K562 (cell line): ENCODE data around the gene CENPN. TPM values are rescaled to one million over a fixed set of nuclear protein-coding genes. Genes with fewer than 3 reads are reported as not detected.

Experiments used
- ARID4B ChIP-seq: sonication (generic); formaldehyde crosslinking; IDR thresholded peaks from 2 replicates; pipeline ENCODE4 v1.8.0; 2022; ENCODE audit warnings: mild to moderate bottlenecking, missing genetic modification reagents
- CBX1 ChIP-seq: sonication (generic); IDR thresholded peaks from 2 replicates; pipeline ENCODE4 v1.6.1; 2016; ENCODE audit warnings: antibody characterized with exemption, low read depth, mild to moderate bottlenecking
- CTBP1 ChIP-seq: fragments of 450-650 bp; IDR thresholded peaks from 2 replicates; pipeline ENCODE4 v1.6.1; 2016; ENCODE audit warnings: borderline replicate concordance
- ELK1 ChIP-seq: sonication (generic); formaldehyde crosslinking; IDR thresholded peaks from 2 replicates; pipeline ENCODE4 v1.8.1; 2022; ENCODE audit warnings: missing genetic modification reagents
- GTF2F1 ChIP-seq: IDR thresholded peaks from 2 replicates; pipeline ENCODE4 v1.6.1; 2011; ENCODE audit warnings: low read depth, low read length, improper control_type of control experiment
- HDAC6 ChIP-seq: IDR thresholded peaks from 2 replicates; pipeline ENCODE4 v1.6.1; 2012; ENCODE audit warnings: low read depth, mild to moderate bottlenecking, control low read depth, inconsistent platforms, low read length, moderate library complexity
- MAZ ChIP-seq, 2 experiments: fragments of 450-650 bp in 1 of 2; sonication (generic) in 1 of 2; formaldehyde crosslinking; IDR thresholded peaks in 1 of 2; conservative IDR thresholded peaks in 1 of 2; 2 replicates each; pipeline versions ENCODE4 v1.4.0 to v1.5.0; 2020; ENCODE audit warnings: mild to moderate bottlenecking in 1 of 2, missing genetic modification reagents in 1 of 2
- MCM3 ChIP-seq: fragments of 450-650 bp; IDR thresholded peaks from 2 replicates; pipeline ENCODE4 v1.6.1; 2016
- PCBP1 ChIP-seq: fragments of 200-400 bp; formaldehyde crosslinking; IDR thresholded peaks from 2 replicates; pipeline ENCODE4 v1.6.1; 2018; ENCODE audit warnings: mild to moderate bottlenecking, low read depth, low read length; ENCODE audit not compliant: poor library complexity, severe bottlenecking
- SMARCE1 ChIP-seq: fragments of 450-650 bp; IDR thresholded peaks from 2 replicates; pipeline ENCODE4 v1.7.1; 2016; ENCODE audit warnings: mild to moderate bottlenecking
- ZEB2 ChIP-seq: fragments of 450-650 bp; IDR thresholded peaks from 2 replicates; pipeline ENCODE4 v1.6.1; 2016
- ZNF347 ChIP-seq: fragments of 450-650 bp; formaldehyde crosslinking; IDR thresholded peaks from 2 replicates; pipeline ENCODE4 v1.4.0; 2020; ENCODE audit warnings: low read depth, mild to moderate bottlenecking, moderate library complexity
- ZNF57 ChIP-seq: fragments of 450-650 bp; formaldehyde crosslinking; IDR thresholded peaks from 2 replicates; pipeline ENCODE4 v1.4.0; 2020; ENCODE audit warnings: mild to moderate bottlenecking, moderate library complexity
- polyA plus RNA-seq, 8 experiments: library from polyadenylated mRNA; depleted of rRNA in 4 of 8; stranded (reverse) in 5 of 8; unstranded in 3 of 8; fragments of >200 nt; fragmentation: Nextera tagmentation in 2 of 8; fragmentation: Illumina TruSeq in 1 of 8; extraction: Ambion mirVana in 2 of 8; extraction: Trizol in 1 of 8; gene quantifications; 2 replicates each; pipeline versions ENCODE4 v1.2.1 to v1.2.3, GENCODE V29; 2011 to 2014; ENCODE audit warnings: inconsistent platforms in 1 of 8, missing spikeins in 1 of 8
- total RNA-seq, 7 experiments: library from RNA; depleted of rRNA in 6 of 7; stranded (reverse); fragments of >200 nt in 6 of 7; fragmentation: Illumina TruSeq in 2 of 7; extraction: Trizol in 2 of 7; gene quantifications; 2 replicates each; pipeline versions ENCODE4 v1.2.1 to v1.2.3, GENCODE V29; 2011 to 2021; ENCODE audit warnings: low replicate concordance in 1 of 7
- TF ChIP-seq, protein P1 (sequence below): fragments of 450-650 bp; IDR thresholded peaks from 2 replicates; pipeline ENCODE4 v1.7.1; 2018; ENCODE audit warnings: mild to moderate bottlenecking, low read depth; ENCODE audit not compliant: partially characterized antibody
- TF ChIP-seq, protein P2 (sequence below): fragments of 200-800 bp; sonication (Bioruptor generic); IDR thresholded peaks from 2 replicates; pipeline ENCODE4 v1.6.1; 2017; ENCODE audit warnings: missing genetic modification characterization, missing compliant biosample characterization
- TF ChIP-seq, protein P3 (sequence below): sonication (generic); formaldehyde crosslinking; IDR thresholded peaks from 2 replicates; pipeline ENCODE4 v1.8.1; 2023; ENCODE audit warnings: mild to moderate bottlenecking, missing genetic modification reagents

Gene CENPN
- total and polyA plus RNA-seq, 9 of the 15 experiments (the other 6 are each of a cell fraction or from before 2014, with no cell fraction given), result 92.3 to 384 (median 140) TPM

DNA sequence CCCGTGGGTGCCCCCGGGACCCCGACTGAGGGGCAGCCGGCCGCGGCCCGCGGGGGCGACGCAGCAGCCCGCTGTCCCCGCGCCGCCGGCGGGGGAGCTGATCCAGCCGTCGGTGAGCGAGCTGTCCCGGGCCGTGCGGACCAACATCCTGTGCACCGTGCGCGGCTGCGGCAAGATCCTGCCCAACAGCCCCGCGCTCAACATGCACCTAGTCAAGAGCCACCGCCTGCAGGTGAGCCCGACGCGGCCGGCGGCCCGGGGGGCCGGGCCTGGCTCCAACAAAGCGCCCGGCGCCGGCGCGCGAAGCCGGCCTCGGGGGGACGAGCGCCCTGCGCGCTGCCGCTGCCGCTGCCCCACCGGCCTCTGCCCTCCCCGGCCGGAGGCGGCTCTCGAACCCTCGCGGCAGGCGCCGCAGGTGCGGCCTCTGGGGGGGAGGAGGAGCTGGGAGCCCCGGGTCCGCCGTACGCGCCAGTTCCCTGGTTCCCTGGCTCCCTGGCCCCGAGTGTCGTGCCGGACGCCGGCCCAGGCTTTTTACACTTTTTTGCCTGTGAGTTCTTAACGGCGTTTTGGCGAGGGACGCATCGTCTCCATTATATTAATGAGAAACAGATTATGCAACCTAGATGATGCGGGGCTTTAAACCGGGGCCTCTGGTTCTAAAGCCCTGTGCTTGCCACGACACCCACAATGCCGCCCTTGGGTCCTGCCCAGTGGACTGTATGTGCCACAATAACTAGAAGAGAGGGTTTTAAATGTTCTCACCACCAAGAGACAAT is 29.1 kb downstream of the CENPN start (continued):
- TF ChIP-seq, protein P1, sequence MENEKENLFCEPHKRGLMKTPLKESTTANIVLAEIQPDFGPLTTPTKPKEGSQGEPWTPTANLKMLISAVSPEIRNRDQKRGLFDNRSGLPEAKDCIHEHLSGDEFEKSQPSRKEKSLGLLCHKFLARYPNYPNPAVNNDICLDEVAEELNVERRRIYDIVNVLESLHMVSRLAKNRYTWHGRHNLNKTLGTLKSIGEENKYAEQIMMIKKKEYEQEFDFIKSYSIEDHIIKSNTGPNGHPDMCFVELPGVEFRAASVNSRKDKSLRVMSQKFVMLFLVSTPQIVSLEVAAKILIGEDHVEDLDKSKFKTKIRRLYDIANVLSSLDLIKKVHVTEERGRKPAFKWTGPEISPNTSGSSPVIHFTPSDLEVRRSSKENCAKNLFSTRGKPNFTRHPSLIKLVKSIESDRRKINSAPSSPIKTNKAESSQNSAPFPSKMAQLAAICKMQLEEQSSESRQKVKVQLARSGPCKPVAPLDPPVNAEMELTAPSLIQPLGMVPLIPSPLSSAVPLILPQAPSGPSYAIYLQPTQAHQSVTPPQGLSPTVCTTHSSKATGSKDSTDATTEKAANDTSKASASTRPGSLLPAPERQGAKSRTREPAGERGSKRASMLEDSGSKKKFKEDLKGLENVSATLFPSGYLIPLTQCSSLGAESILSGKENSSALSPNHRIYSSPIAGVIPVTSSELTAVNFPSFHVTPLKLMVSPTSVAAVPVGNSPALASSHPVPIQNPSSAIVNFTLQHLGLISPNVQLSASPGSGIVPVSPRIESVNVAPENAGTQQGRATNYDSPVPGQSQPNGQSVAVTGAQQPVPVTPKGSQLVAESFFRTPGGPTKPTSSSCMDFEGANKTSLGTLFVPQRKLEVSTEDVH, result no peak
- no peak for TF ChIP-seq ELK1 (CRISPR knock-in tag)
- peak; percentile 28 for TF ChIP-seq PCBP1
- TF ChIP-seq ARID4B, result peak; percentile 11; the same call in 1 of the 2 replicates
- TF ChIP-seq HDAC6, result no peak
- no peak for TF ChIP-seq CTBP1
- TF ChIP-seq, protein P2, sequence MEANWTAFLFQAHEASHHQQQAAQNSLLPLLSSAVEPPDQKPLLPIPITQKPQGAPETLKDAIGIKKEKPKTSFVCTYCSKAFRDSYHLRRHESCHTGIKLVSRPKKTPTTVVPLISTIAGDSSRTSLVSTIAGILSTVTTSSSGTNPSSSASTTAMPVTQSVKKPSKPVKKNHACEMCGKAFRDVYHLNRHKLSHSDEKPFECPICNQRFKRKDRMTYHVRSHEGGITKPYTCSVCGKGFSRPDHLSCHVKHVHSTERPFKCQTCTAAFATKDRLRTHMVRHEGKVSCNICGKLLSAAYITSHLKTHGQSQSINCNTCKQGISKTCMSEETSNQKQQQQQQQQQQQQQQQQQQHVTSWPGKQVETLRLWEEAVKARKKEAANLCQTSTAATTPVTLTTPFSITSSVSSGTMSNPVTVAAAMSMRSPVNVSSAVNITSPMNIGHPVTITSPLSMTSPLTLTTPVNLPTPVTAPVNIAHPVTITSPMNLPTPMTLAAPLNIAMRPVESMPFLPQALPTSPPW (CRISPR knock-in tag), result peak; percentile 40; the same call in 1 of the 2 replicates
- no peak; a peak in 1 of 4 replicates for TF ChIP-seq MAZ (CRISPR knock-in tag; conservative IDR thresholded peaks at IDR 0.05 in 1 of 2, IDR thresholded peaks at IDR 0.05 in 1 of 2)
- no peak for TF ChIP-seq GTF2F1
- TF ChIP-seq, protein P3, sequence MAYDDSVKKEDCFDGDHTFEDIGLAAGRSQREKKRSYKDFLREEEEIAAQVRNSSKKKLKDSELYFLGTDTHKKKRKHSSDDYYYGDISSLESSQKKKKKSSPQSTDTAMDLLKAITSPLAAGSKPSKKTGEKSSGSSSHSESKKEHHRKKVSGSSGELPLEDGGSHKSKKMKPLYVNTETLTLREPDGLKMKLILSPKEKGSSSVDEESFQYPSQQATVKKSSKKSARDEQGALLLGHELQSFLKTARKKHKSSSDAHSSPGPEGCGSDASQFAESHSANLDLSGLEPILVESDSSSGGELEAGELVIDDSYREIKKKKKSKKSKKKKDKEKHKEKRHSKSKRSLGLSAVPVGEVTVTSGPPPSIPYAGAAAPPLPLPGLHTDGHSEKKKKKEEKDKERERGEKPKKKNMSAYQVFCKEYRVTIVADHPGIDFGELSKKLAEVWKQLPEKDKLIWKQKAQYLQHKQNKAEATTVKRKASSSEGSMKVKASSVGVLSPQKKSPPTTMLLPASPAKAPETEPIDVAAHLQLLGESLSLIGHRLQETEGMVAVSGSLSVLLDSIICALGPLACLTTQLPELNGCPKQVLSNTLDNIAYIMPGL, result no peak; the same call in 1 of the 2 replicates
- no peak for TF ChIP-seq ZNF347 (CRISPR knock-in tag)
- no peak for TF ChIP-seq MCM3
- no peak for TF ChIP-seq ZNF57 (CRISPR knock-in tag)
- TF ChIP-seq SMARCE1, result no peak
- no peak for TF ChIP-seq CBX1
- no peak for TF ChIP-seq ZEB2
